NB4 (cell line): ENCODE results near the gene LINGO1.

Experiments used
- DNase-seq: peaks from one replicate; pipeline ENCODE4 v3.0.0; 2010; ENCODE audit warnings: low read depth
- H3K4me3 ChIP-seq: one replicate; pipeline ENCODE4 v1.5.1; 2011; ENCODE audit warnings: mild to moderate bottlenecking, low read depth, low read length, moderate library complexity
- CTCF ChIP-seq: IDR thresholded peaks from one replicate; pipeline ENCODE4 v1.5.1; 2012; ENCODE audit warnings: low read depth, low read length
- MAX ChIP-seq: IDR thresholded peaks from 2 replicates; pipeline ENCODE4 v1.6.1; 2011; ENCODE audit warnings: low read depth, low read length
- MYC ChIP-seq: IDR thresholded peaks from 2 replicates; pipeline ENCODE4 v1.6.1; 2011; ENCODE audit warnings: low read depth, low read length
- POLR2A ChIP-seq: IDR thresholded peaks from 2 replicates; pipeline ENCODE4 v1.6.1; 2011; ENCODE audit warnings: mild to moderate bottlenecking; ENCODE audit not compliant: insufficient read length; ENCODE audit errors: extremely low read depth

The LINGO1 gene

GRCh38 chr15:77613814-77614213 lies 18.9 kb downstream of the LINGO1 start:
- TF ChIP-seq MAX (no peak), MYC (no peak), POLR2A (no peak), CTCF (no peak)
- DNase-seq: no peak
- no peak overlapping the region for H3K4me3 ChIP-seq

- DNase-seq: no peak
- H3K4me3 ChIP-seq: no peak overlapping the region
- no peak for TF ChIP-seq POLR2A
Measured at GRCh38 chr15:77612958-77613601, 19.6 kb downstream of the LINGO1 start.

GRCh38 chr15:77611767-77612166 lies 20.9 kb downstream of the LINGO1 start:
- TF ChIP-seq CTCF (no peak), MYC (no peak), MAX (no peak), POLR2A (no peak)
- peak; percentile 51 for DNase-seq
- no peak overlapping the region for H3K4me3 ChIP-seq

GRCh38 chr15:77610731-77611130 lies 22.0 kb downstream of the LINGO1 start:
- H3K4me3 ChIP-seq: no peak overlapping the region
- TF ChIP-seq POLR2A (no peak), MYC (no peak), CTCF (no peak), MAX (no peak)

GRCh38 chr15:77609558-77609957 lies 23.2 kb downstream of the LINGO1 start:
- DNase-seq: no peak
- H3K4me3 ChIP-seq: no peak overlapping the region
- no peak for TF ChIP-seq MYC
- no peak for TF ChIP-seq MAX
- TF ChIP-seq POLR2A: no peak
- no peak for TF ChIP-seq CTCF

More at GRCh38 chr15:77610731-77611130, 22.0 kb downstream of the LINGO1 start:
- DNase-seq: no peak

GRCh38 chr15:77608774-77609173 lies 23.9 kb downstream of the LINGO1 start:
- peak; percentile 54 for DNase-seq
- H3K4me3 ChIP-seq: no peak overlapping the region
- no peak for TF ChIP-seq MYC
- no peak for TF ChIP-seq CTCF
- no peak for TF ChIP-seq POLR2A
